ENCODE measurements around the gene ZNF607.
"Not testable (repeated sequence)": the region's sequence is repeated elsewhere in the genome, so short reads cannot be mapped to it uniquely, and the experiment has no call there.

The ZNF607 gene

DNA sequence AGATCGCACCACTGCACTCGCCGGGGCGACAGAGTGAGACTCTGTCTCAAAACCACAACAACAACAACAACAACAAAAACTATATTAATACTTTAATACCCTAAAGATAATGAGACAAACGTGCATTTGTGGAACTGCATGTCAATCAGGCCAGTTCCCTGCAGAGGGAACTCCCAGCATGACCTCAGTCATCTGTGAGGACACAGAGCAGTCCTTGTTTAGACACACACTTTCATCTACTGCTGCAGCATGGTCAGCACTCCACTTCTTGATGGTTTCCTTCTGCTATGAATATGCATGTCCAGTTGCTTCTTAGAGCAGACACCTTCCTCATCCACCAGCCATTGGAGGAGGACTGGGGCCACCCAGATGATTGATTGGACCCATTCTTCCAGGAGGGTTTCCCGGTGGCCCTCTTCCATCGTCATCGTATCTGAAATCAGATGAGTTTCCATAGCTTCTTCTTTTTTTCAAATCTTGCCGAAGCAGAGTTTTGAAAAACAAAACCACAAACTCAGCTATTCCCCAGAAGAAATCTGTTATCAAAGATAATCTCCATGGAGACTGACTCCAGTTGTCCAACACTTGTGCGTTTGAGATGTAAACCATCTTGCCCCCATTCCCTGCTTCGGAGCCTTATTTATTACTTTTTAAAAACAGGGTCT is 26.5 kb downstream of the ZNF607 start:
- FAIRE-seq = no peak
- DNase-seq (ENCODE audit: insufficient read length) = no peak
- TF ChIP-seq POLR2A (IDR thresholded peaks at IDR 0.05; ENCODE audit: low read depth, low read length) (no peak), TAF1 (IDR thresholded peaks at IDR 0.05; ENCODE audit: borderline replicate concordance, low read depth, low read length) (no peak), POLR2AphosphoS5 (IDR thresholded peaks at IDR 0.05; ENCODE audit: low read depth, low read length) (no peak)

DNA sequence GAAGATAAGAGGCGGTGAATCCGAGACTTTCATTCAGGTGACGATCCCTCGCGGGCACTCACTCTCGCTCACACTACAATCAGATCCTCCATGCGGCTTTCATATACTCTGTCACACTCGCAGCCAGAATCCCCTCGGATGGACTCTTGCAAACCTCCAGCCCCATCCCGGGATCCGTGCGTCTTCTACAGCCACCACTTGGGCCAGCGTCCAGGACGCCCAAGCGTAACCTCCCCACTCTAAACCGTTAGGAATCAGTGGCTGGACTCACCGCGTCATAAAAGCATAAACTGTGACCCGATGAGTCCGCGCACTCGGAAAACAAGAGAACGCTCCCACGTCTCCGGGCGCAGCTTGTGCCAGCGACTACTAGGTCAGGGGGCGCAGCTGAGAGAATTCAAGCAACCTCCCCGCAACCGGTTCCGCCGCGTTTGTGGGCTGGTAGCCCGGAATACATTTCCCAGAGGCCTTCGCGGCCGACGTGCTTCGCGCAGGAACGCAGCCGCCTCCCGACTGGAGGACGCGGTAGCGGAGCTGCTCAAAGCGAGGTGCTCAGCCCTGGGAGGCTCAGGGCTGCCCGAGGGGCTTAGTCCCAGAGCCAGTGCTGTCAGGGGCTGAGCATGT is 27.6 kb downstream of the ZNF607 start:
- TF ChIP-seq POLR2A (IDR thresholded peaks at IDR 0.05; ENCODE audit: low read depth, low read length) = no peak
- TF ChIP-seq TAF1 (IDR thresholded peaks at IDR 0.05; ENCODE audit: borderline replicate concordance, low read depth, low read length) = no peak
- no peak for TF ChIP-seq POLR2AphosphoS5 (IDR thresholded peaks at IDR 0.05; ENCODE audit: low read depth, low read length)
- DNase-seq (ENCODE audit: insufficient read length) (peak; percentile 45), FAIRE-seq (no peak)

- DNase-seq (ENCODE audit: insufficient read length) (no peak), FAIRE-seq (no peak)
- TF ChIP-seq POLR2A (IDR thresholded peaks at IDR 0.05; ENCODE audit: low read depth, low read length) = no peak
- TF ChIP-seq POLR2AphosphoS5 (IDR thresholded peaks at IDR 0.05; ENCODE audit: low read depth, low read length) = no peak
- no peak for TF ChIP-seq TAF1 (IDR thresholded peaks at IDR 0.05; ENCODE audit: borderline replicate concordance, low read depth, low read length)
Observed at GRCh38 chr19:37683520-37683919, 36.0 kb downstream of the ZNF607 start.

GRCh38 chr19:37669450-37669914 is 50.1 kb downstream of the ZNF607 start:
- no peak for TF ChIP-seq POLR2AphosphoS5 (IDR thresholded peaks at IDR 0.05; ENCODE audit: low read depth, low read length)
- TF ChIP-seq POLR2A (IDR thresholded peaks at IDR 0.05; ENCODE audit: low read depth, low read length) = no peak
- no peak for TF ChIP-seq TAF1 (IDR thresholded peaks at IDR 0.05; ENCODE audit: borderline replicate concordance, low read depth, low read length)
- DNase-seq (ENCODE audit: insufficient read length) (no peak), FAIRE-seq (no peak)

- not testable (repeated sequence) for FAIRE-seq; DNase-seq (ENCODE audit: insufficient read length)
Observed at GRCh38 chr19:37657157-37657556, 62.4 kb downstream of the ZNF607 start.

- DNase-seq (ENCODE audit: insufficient read length) = peak; percentile 62
- TF ChIP-seq POLR2AphosphoS5 (IDR thresholded peaks at IDR 0.05; ENCODE audit: low read depth, low read length) = peak; percentile 68; the same call in 1 of the 2 replicates
- no peak; the same call in 1 of the 2 replicates for TF ChIP-seq TAF1 (IDR thresholded peaks at IDR 0.05; ENCODE audit: borderline replicate concordance, low read depth, low read length)
- peak; percentile 57; the same call in 1 of the 2 replicates for TF ChIP-seq POLR2A (IDR thresholded peaks at IDR 0.05; ENCODE audit: low read depth, low read length)
- no peak for FAIRE-seq
Observed at GRCh38 chr19:37655689-37656371, 63.7 kb downstream of the ZNF607 start.

DNA sequence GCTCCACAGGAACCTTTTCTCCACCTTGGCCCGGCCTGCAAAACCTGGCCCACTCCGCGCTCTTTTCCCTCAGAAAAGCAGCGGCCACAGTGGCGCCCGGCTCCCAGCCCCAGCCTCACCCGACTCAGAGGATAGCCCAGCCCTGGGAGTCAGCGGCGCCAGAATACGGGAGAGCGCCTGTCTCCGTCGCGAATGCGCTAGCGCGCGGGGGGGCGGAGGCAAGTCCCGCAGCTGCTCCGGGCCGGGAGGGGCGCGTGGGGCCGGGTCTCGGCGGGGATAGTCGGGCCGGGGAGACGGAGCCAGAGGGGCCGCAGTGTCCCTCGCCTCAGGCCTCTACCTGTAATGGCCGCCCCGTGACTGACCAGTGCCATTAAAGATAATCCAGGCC is 64.3 kb downstream of the ZNF607 start, which contains the start of gene ZFP30:
TSS of gene ZFP30 (minus strand) at position 165 of the 388 bp plus-strand sequence. CDS start 7,643 bp downstream, outside the sequence.
- peak; percentile 64 for DNase-seq (ENCODE audit: insufficient read length)
- FAIRE-seq = peak; percentile 88
- TF ChIP-seq POLR2A (IDR thresholded peaks at IDR 0.05; ENCODE audit: low read depth, low read length) = peak; percentile 36; the same call in 1 of the 2 replicates
- no peak for TF ChIP-seq TAF1 (IDR thresholded peaks at IDR 0.05; ENCODE audit: borderline replicate concordance, low read depth, low read length)
- no peak for TF ChIP-seq POLR2AphosphoS5 (IDR thresholded peaks at IDR 0.05; ENCODE audit: low read depth, low read length)

- peak; percentile 81 for FAIRE-seq
- peak; percentile 28 for DNase-seq (ENCODE audit: insufficient read length)
Observed at GRCh38 chr19:37654629-37655300, 64.8 kb downstream of the ZNF607 start.

GRCh38 chr19:37654118-37654517 is 65.4 kb downstream of the ZNF607 start:
- no peak for DNase-seq (ENCODE audit: insufficient read length)
- no peak for FAIRE-seq
- TF ChIP-seq POLR2A (IDR thresholded peaks at IDR 0.05; ENCODE audit: low read depth, low read length) (no peak), POLR2AphosphoS5 (IDR thresholded peaks at IDR 0.05; ENCODE audit: low read depth, low read length) (no peak), TAF1 (IDR thresholded peaks at IDR 0.05; ENCODE audit: borderline replicate concordance, low read depth, low read length) (no peak)

More at GRCh38 chr19:37654629-37655300, 64.8 kb downstream of the ZNF607 start:
- TF ChIP-seq POLR2AphosphoS5 (IDR thresholded peaks at IDR 0.05; ENCODE audit: low read depth, low read length) = no peak
- TF ChIP-seq POLR2A (IDR thresholded peaks at IDR 0.05; ENCODE audit: low read depth, low read length) = 0 out of 2 replicates have a peak, but pooled peaks have one; percentile 32
- TF ChIP-seq TAF1 (IDR thresholded peaks at IDR 0.05; ENCODE audit: borderline replicate concordance, low read depth, low read length) = 0 out of 2 replicates have a peak, but pooled peaks have one; percentile 7
